Measurements from ENCODE around the gene MMP24.
"Not testable (repeated sequence)": the region's sequence is repeated elsewhere in the genome, so short reads cannot be mapped to it uniquely, and the experiment has no call there.

Gene MMP24

GRCh38 chr20:35226126-35226883 lies at the start of gene MMP24:
TSS of gene MMP24 (plus strand) at chr20:35226690. CDS start at chr20:35226739, 49 bp downstream.
- DNase-seq (ENCODE audit: low spot score) = peak; percentile 80

GRCh38 chr20:35179292-35180212 lies 46.9 kb upstream of the MMP24 start:
- no peak for DNase-seq (ENCODE audit: low spot score)

- DNase-seq (ENCODE audit: low spot score) = no peak
Measured at GRCh38 chr20:35180266-35180665, 46.2 kb upstream of the MMP24 start.

- DNase-seq (ENCODE audit: low spot score) = no peak
Measured at GRCh38 chr20:35181731-35182130, 44.8 kb upstream of the MMP24 start.

- not testable (repeated sequence) for DNase-seq (ENCODE audit: low spot score)
Measured at GRCh38 chr20:35186691-35187289, 39.7 kb upstream of the MMP24 start.

GRCh38 chr20:35187584-35188190 lies 38.8 kb upstream of the MMP24 start:
- no peak for DNase-seq (ENCODE audit: low spot score)

- not testable (repeated sequence) for DNase-seq (ENCODE audit: low spot score)
Measured at GRCh38 chr20:35189223-35189622, 37.3 kb upstream of the MMP24 start.

GRCh38 chr20:35190556-35190955 lies 35.9 kb upstream of the MMP24 start:
- no peak for DNase-seq (ENCODE audit: low spot score)

GRCh38 chr20:35191419-35192117 lies 34.9 kb upstream of the MMP24 start:
- no peak for DNase-seq (ENCODE audit: low spot score)

GRCh38 chr20:35192118-35192872 lies 34.2 kb upstream of the MMP24 start:
- DNase-seq (ENCODE audit: low spot score) = no peak

- DNase-seq (ENCODE audit: low spot score) = not testable (repeated sequence)
Measured at GRCh38 chr20:35193031-35193791, 33.3 kb upstream of the MMP24 start.

GRCh38 chr20:35196313-35196712 lies 30.2 kb upstream of the MMP24 start:
- DNase-seq (ENCODE audit: low spot score) = no peak

GRCh38 chr20:35199740-35200139 lies 26.8 kb upstream of the MMP24 start:
- no peak for DNase-seq (ENCODE audit: low spot score)

- no peak for DNase-seq (ENCODE audit: low spot score)
Measured at GRCh38 chr20:35200267-35200666, 26.2 kb upstream of the MMP24 start.

- DNase-seq (ENCODE audit: low spot score) = not testable (repeated sequence)
Measured at GRCh38 chr20:35201467-35201866, 25.0 kb upstream of the MMP24 start.

- DNase-seq (ENCODE audit: low spot score) = no peak
Measured at GRCh38 chr20:35206802-35207201, 19.7 kb upstream of the MMP24 start.

- DNase-seq (ENCODE audit: low spot score) = peak; percentile 67
Measured at GRCh38 chr20:35207950-35208611, 18.4 kb upstream of the MMP24 start.

GRCh38 chr20:35215066-35215956 lies 11.2 kb upstream of the MMP24 start:
- no peak for DNase-seq (ENCODE audit: low spot score)

Measured in D341Med (cell line).